OCI-LY7 (cell line): Measurements from ENCODE around the gene SLC12A3. TPM values are rescaled to one million over a fixed set of nuclear protein-coding genes. Genes with fewer than 3 reads are reported as not detected.

Experiments used
- BruUV-seq: library from RNA; stranded (reverse); fragments of 400-500 nt; replicated peaks from 2 replicates; lab custom pipeline; 2021; lab: Mats Ljungman, UMichigan
- CTCF ChIA-PET: fragments of 300-600 bp; sonication (Branson Sonifier 250); formaldehyde crosslinking; loops from one replicate; lab custom pipeline; 2022; ENCODE audit warnings: antibody characterized with exemption; ENCODE audit not compliant: unreplicated experiment; lab: Charles Lee
- POLR2A ChIA-PET: fragments of 300-600 bp; sonication (Branson Sonifier 250); formaldehyde crosslinking; loops from one replicate; lab custom pipeline; 2022; ENCODE audit warnings: antibody characterized with exemption; lab: Charles Lee
- DNase-seq: peaks from one replicate; pipeline ENCODE4 v3.0.0-alpha.2; 2015; ENCODE audit warnings: low spot score
- H2AFZ ChIP-seq: fragments of 200-600 bp; sonication (generic), shearing (Covaris generic); 2 replicates; pipeline ENCODE4 v1.6.1; 2014; ENCODE audit warnings: mild to moderate bottlenecking, antibody characterized with exemption, low read length, moderate library complexity
- H3K27ac ChIP-seq: fragments of 200-600 bp; sonication (generic); 2 replicates; pipeline ENCODE4 v1.5.1; 2014; ENCODE audit warnings: mixed run types, low read depth, mild to moderate bottlenecking, moderate library complexity, low read length, inconsistent platforms; ENCODE audit not compliant: poor library complexity, severe bottlenecking
- H3K36me3 ChIP-seq: fragments of 200-600 bp; sonication (generic); 2 replicates; pipeline ENCODE4 v1.6.1; 2014; ENCODE audit warnings: mild to moderate bottlenecking, antibody characterized with exemption, low read length, moderate library complexity, mixed read lengths; ENCODE audit not compliant: insufficient read depth
- H3K4me1 ChIP-seq: fragments of 200-600 bp; sonication (generic); 2 replicates; pipeline ENCODE4 v1.5.1; 2014; ENCODE audit warnings: mild to moderate bottlenecking, low read length; ENCODE audit not compliant: insufficient read depth, poor library complexity, severe bottlenecking
- H3K4me2 ChIP-seq: fragments of 200-600 bp; sonication (generic); 2 replicates; pipeline ENCODE4 v1.6.1; 2014; ENCODE audit warnings: mild to moderate bottlenecking, low read length
- H3K4me3 ChIP-seq: fragments of 200-600 bp; sonication (generic); 2 replicates; pipeline ENCODE4 v1.5.1; 2014; ENCODE audit warnings: mild to moderate bottlenecking, low read depth, low read length; ENCODE audit not compliant: poor library complexity, severe bottlenecking
- H3K79me2 ChIP-seq: fragments of 200-600 bp; sonication (generic); 2 replicates; pipeline ENCODE4 v1.6.1; 2016; ENCODE audit warnings: low read depth, mild to moderate bottlenecking, low read length, moderate library complexity, mixed read lengths; ENCODE audit not compliant: insufficient read depth
- H3K9me2 ChIP-seq: fragments of 200-600 bp; sonication (generic); 2 replicates; pipeline ENCODE4 v1.6.1; 2016; ENCODE audit warnings: mild to moderate bottlenecking, low read length, mixed read lengths; ENCODE audit not compliant: insufficient read depth
- H3K9me3 ChIP-seq: fragments of 200-600 bp; sonication (generic); 2 replicates; pipeline ENCODE4 v1.6.1; 2014; ENCODE audit warnings: mild to moderate bottlenecking, mixed run types, low read length, mixed read lengths
- H4K20me1 ChIP-seq: fragments of 200-600 bp; sonication (generic); 2 replicates; pipeline ENCODE4 v1.6.1; 2014; ENCODE audit warnings: mild to moderate bottlenecking, antibody characterized with exemption, low read length, moderate library complexity, mixed read lengths; ENCODE audit not compliant: insufficient read depth
- CTCF ChIP-seq: fragments of 200-600 bp; sonication (generic); conservative IDR thresholded peaks from 2 replicates; pipeline ENCODE4 v1.5.1; 2014; ENCODE audit warnings: mild to moderate bottlenecking, antibody characterized with exemption, low read length, moderate library complexity, mixed read lengths
- EZH2phosphoT487 ChIP-seq: fragments of 200-600 bp; sonication (generic); IDR thresholded peaks from 2 replicates; pipeline ENCODE4 v1.6.1; 2018; ENCODE audit warnings: low read depth, borderline replicate concordance, mild to moderate bottlenecking, mixed run types, antibody characterized with exemption, low read length, moderate library complexity, mixed read lengths
- intact Hi-C: fragments of 100-400 bp; cut with micrococcal nuclease; formaldehyde crosslinking; loops from one replicate; pipeline ENCODE4 v1.10.0; 2022; ENCODE audit not compliant: unreplicated experiment
- total RNA-seq, 2 experiments: library from RNA; depleted of rRNA in 1 of 2; stranded (reverse); fragments of >200 nt in 1 of 2; shearing (Covaris generic) in 1 of 2; gene quantifications; 2 replicates each; pipeline ENCODE4 v1.2.3, GENCODE V29; 2014 to 2022

The SLC12A3 gene
- total RNA-seq, 2 experiments from 2014 or later = 0.25 to 0.88 TPM

GRCh38 chr16:56938664-56939513 lies 73.9 kb downstream of the SLC12A3 start:
- Histone ChIP-seq H4K20me1 (peaks cover 53% of the 10 kb centered on the region; the same call in 1 of the 2 replicates), H3K4me1 (peaks cover 77% of the 10 kb centered on the region), H3K9me3 (no peaks in the 10 kb centered on the region), H3K4me2 (peak overlapping the region; percentile 82), H2AFZ (no peak overlapping the region), H3K9me2 (no peaks in the 10 kb centered on the region), H3K27ac (peak overlapping the region; percentile 50), H3K79me2 (peaks cover 79% of the 10 kb centered on the region), H3K36me3 (peaks cover 100% of the 10 kb centered on the region), H3K4me3 (peak overlapping the region; percentile 48)
- CTCF ChIA-PET = no interaction called here
- TF ChIP-seq EZH2phosphoT487 = no peak
- no peak for TF ChIP-seq CTCF
- intact Hi-C loops = no loop called here
- BruUV-seq = no TSS peak
- POLR2A ChIA-PET = interaction anchor here (0.7 to 2.6 kb wide), 4 partner anchors 9 to 74 kb away, joined by 3 to 12 read pairs (median 5); partner anchors contain the start of gene SLC12A3
- no peak for DNase-seq

- Histone ChIP-seq H4K20me1 (peaks cover 48% of the 10 kb centered on the region; the same call in 1 of the 2 replicates), H3K4me2 (peak overlapping the region; percentile 82), H3K79me2 (peaks cover 70% of the 10 kb centered on the region), H3K9me3 (no peaks in the 10 kb centered on the region), H3K36me3 (peaks cover 100% of the 10 kb centered on the region), H3K4me1 (peaks cover 77% of the 10 kb centered on the region), H3K27ac (peak overlapping the region; percentile 50), H2AFZ (no peak overlapping the region), H3K9me2 (no peaks in the 10 kb centered on the region), H3K4me3 (no peak overlapping the region)
- intact Hi-C loops = no loop called here
- no peak for DNase-seq
- no peak for TF ChIP-seq CTCF
- no TSS peak for BruUV-seq
- ChIA-PET POLR2A (interaction anchor here (0.8 kb wide), 1 partner anchor 10 kb away, joined by 3 read pairs; no protein-coding TSS in a partner anchor), CTCF (no interaction called here)
Measured at GRCh38 chr16:56939801-56940200, 74.8 kb downstream of the SLC12A3 start.

GRCh38 chr16:56941092-56941491 lies 76.1 kb downstream of the SLC12A3 start:
- no peaks in the 10 kb centered on the region for H3K9me2 ChIP-seq
- intact Hi-C loops = no loop called here
- DNase-seq = no peak
- H4K20me1 ChIP-seq = peaks cover 35% of the 10 kb centered on the region; the same call in 1 of the 2 replicates
- POLR2A ChIA-PET = interaction anchor here (0.8 to 1.3 kb wide), 3 partner anchors 9 to 78 kb away, joined by 5 to 6 read pairs (median 5); partner anchors contain the start of gene HERPUD1
- H3K27ac ChIP-seq = peak overlapping the region; percentile 50
- H3K4me3 ChIP-seq = no peak overlapping the region
- H3K36me3 ChIP-seq = peaks cover 99% of the 10 kb centered on the region
- H2AFZ ChIP-seq = no peak overlapping the region
- peaks cover 57% of the 10 kb centered on the region for H3K79me2 ChIP-seq
- peaks cover 64% of the 10 kb centered on the region for H3K4me1 ChIP-seq
- TF ChIP-seq CTCF = no peak
- no peak for TF ChIP-seq EZH2phosphoT487
- H3K9me3 ChIP-seq = no peaks in the 10 kb centered on the region
- no TSS peak for BruUV-seq
- H3K4me2 ChIP-seq = peak overlapping the region; percentile 82
- CTCF ChIA-PET = interaction anchor here (1.0 kb wide), 1 partner anchor 10 kb away, joined by 3 read pairs; no protein-coding TSS in a partner anchor
